Neuronal stem cell (in vitro differentiated cells): Measurements from ENCODE around the gene NPTX1. TPM values are rescaled to one million over a fixed set of nuclear protein-coding genes. Genes with fewer than 3 reads are reported as not detected.

Source experiments
- DNase-seq: peaks from one replicate; pipeline ENCODE4 v3.0.0-alpha.2; 2013; ENCODE audit warnings: low spot score
- H2AFZ ChIP-seq: one replicate; pipeline ENCODE4 v1.6.1; 2013; ENCODE audit warnings: mild to moderate bottlenecking, low read length, inconsistent platforms
- H2AK5ac ChIP-seq: 2 replicates; pipeline ENCODE4 v1.6.1; 2013; ENCODE audit warnings: low read depth, mild to moderate bottlenecking, inconsistent platforms, low read length, moderate library complexity, mixed read lengths
- H2BK120ac ChIP-seq: 2 replicates; pipeline ENCODE4 v1.6.1; 2013; ENCODE audit warnings: low read depth, mild to moderate bottlenecking, inconsistent platforms, low read length, moderate library complexity, mixed read lengths
- H2BK12ac ChIP-seq: one replicate; pipeline ENCODE4 v1.6.1; 2013; ENCODE audit warnings: low read length, inconsistent platforms
- H2BK15ac ChIP-seq: 2 replicates; pipeline ENCODE4 v1.6.1; 2013; ENCODE audit warnings: mild to moderate bottlenecking, low read length, inconsistent platforms, mixed read lengths
- H2BK5ac ChIP-seq: one replicate; pipeline ENCODE4 v1.6.1; 2013; ENCODE audit warnings: inconsistent platforms, mild to moderate bottlenecking, low read length, moderate library complexity
- H3K14ac ChIP-seq: one replicate; pipeline ENCODE4 v1.6.1; 2013; ENCODE audit warnings: low read length, inconsistent platforms
- H3K18ac ChIP-seq: 2 replicates; pipeline ENCODE4 v1.6.1; 2013; ENCODE audit warnings: low read length, inconsistent platforms
- H3K23ac ChIP-seq: 2 replicates; pipeline ENCODE4 v1.6.1; 2013; ENCODE audit warnings: low read depth, mild to moderate bottlenecking, mixed read lengths, low read length, inconsistent platforms; ENCODE audit not compliant: poor library complexity
- H3K27ac ChIP-seq: replicated peaks from 3 replicates; pipeline ENCODE4 v1.5.1; 2013; ENCODE audit warnings: low read length, inconsistent platforms
- H3K27me3 ChIP-seq, 3 experiments: 2 replicates each; pipeline ENCODE4 v1.6.1; 2013; ENCODE audit warnings: low read length in 3 of 3, mild to moderate bottlenecking in 2 of 3, inconsistent platforms in 1 of 3, low read depth in 1 of 3, mixed read lengths in 1 of 3, moderate library complexity in 1 of 3; ENCODE audit not compliant: control insufficient read depth in 3 of 3, insufficient read depth in 3 of 3
- H3K36me3 ChIP-seq, 2 donors: replicated peaks in 1 of 2; 2 replicates each; pipeline ENCODE4 v1.6.1; 2013; ENCODE audit warnings: low read length in 2 of 2; ENCODE audit not compliant: control insufficient read depth in 2 of 2, insufficient read depth in 2 of 2
- H3K4ac ChIP-seq: 2 replicates; pipeline ENCODE4 v1.6.1; 2013; ENCODE audit warnings: inconsistent platforms, mild to moderate bottlenecking, low read length, moderate library complexity
- H3K4me1 ChIP-seq, 2 donors: 1 replicate in 1 of 2; 2 replicates in 1 of 2; pipeline ENCODE4 v1.6.1; 2013; ENCODE audit warnings: low read length in 2 of 2, low read depth in 1 of 2; ENCODE audit not compliant: control insufficient read depth in 2 of 2, insufficient read depth in 1 of 2
- H3K4me2 ChIP-seq: one replicate; pipeline ENCODE4 v1.6.1; 2013; ENCODE audit warnings: mild to moderate bottlenecking, low read length, inconsistent platforms; ENCODE audit not compliant: insufficient read depth, poor library complexity, severe bottlenecking
- H3K4me3 ChIP-seq, 2 donors: 2 replicates each; pipeline ENCODE4 v1.5.1; 2013; ENCODE audit warnings: low read length in 2 of 2, mild to moderate bottlenecking in 2 of 2, inconsistent platforms in 1 of 2, moderate library complexity in 1 of 2
- H3K79me1 ChIP-seq: one replicate; pipeline ENCODE4 v1.6.1; 2013; ENCODE audit warnings: low read depth, mild to moderate bottlenecking, inconsistent platforms, low read length, moderate library complexity
- H3K9ac ChIP-seq: one replicate; pipeline ENCODE4 v1.6.1; 2013; ENCODE audit warnings: mild to moderate bottlenecking, low read depth, low read length, inconsistent platforms; ENCODE audit not compliant: poor library complexity
- H3K9me3 ChIP-seq, 2 donors: replicated peaks in 1 of 2; 2 replicates each; pipeline versions ENCODE3 to v1.6.1; 2013; ENCODE audit warnings: low read length in 2 of 2, mild to moderate bottlenecking in 2 of 2, inconsistent platforms in 1 of 2, low read depth in 1 of 2, mixed read lengths in 1 of 2, moderate library complexity in 1 of 2; ENCODE audit not compliant: control insufficient read depth in 2 of 2, insufficient read depth in 1 of 2
- H4K8ac ChIP-seq: one replicate; pipeline ENCODE4 v1.6.1; 2013; ENCODE audit warnings: low read depth, mild to moderate bottlenecking, inconsistent platforms, low read length, moderate library complexity
- H4K91ac ChIP-seq: one replicate; pipeline ENCODE4 v1.6.1; 2013; ENCODE audit warnings: low read length, low read depth, mild to moderate bottlenecking, inconsistent platforms; ENCODE audit not compliant: poor library complexity
- WGBS, 2 donors: extraction: QIAGEN DNeasy Blood & Tissue Kit; methylation state at CpG; one replicate each; pipeline ENCODE4 v1.1.7; 2013; ENCODE audit warnings: missing lambda C conversion rate in 2 of 2, mixed read lengths in 1 of 2; ENCODE audit not compliant: insufficient read length in 2 of 2, insufficient replicate concordance in 1 of 2; ENCODE audit errors: extremely low coverage in 2 of 2; 5-methylcytosine and 5-hydroxymethylcytosine counted together
- polyA plus RNA-seq, 2 experiments: library from polyadenylated mRNA; stranded (reverse); fragments of 200-250 nt; gene quantifications; one replicate each; pipeline ENCODE4 v1.2.3, GENCODE V29; 2013

The NPTX1 gene
- 0.43 TPM for polyA plus RNA-seq (2013, experiment 1 of 2)
- polyA plus RNA-seq (2013, experiment 2 of 2) = 0.35 TPM

GRCh38 chr17:80475910-80476876 is at the start of gene NPTX1:
Gene NPTX1, minus strand, starts transcription at chr17:80476607. Its CDS starts 161 bp downstream, at chr17:80476446.
- Histone ChIP-seq H3K4ac (no peak within 1 kb of the TSS), H3K27me3 (peaks cover 41 to 98% (median 69%) of the 10 kb centered on the region in 3 experiments), H2AFZ (peak within 1 kb of the TSS; percentile 87), H3K18ac (peak within 1 kb of the TSS; percentile 91), H3K9ac (peak within 1 kb of the TSS; percentile 81), H3K4me2 (peak within 1 kb of the TSS; percentile 77), H3K23ac (peak within 1 kb of the TSS; percentile 89), H2BK120ac (peak within 1 kb of the TSS; percentile 81), H4K91ac (no peak within 1 kb of the TSS), H3K14ac (peak within 1 kb of the TSS; percentile 89), H3K79me1 (peaks cover 4% of the 10 kb centered on the region), H3K36me3 (no peaks in the 10 kb centered on the region), H3K9me3 (peaks cover 0 to 3% of the 10 kb centered on the region in 2 donors), H2BK15ac (peak within 1 kb of the TSS; percentile 81), H2BK12ac (peak within 1 kb of the TSS; percentile 90), H2BK5ac (peak within 1 kb of the TSS; percentile 75), H3K4me1 (peaks cover 15 to 22% of the 10 kb centered on the region in 2 donors), H3K27ac (no peak within 1 kb of the TSS), H4K8ac (peak within 1 kb of the TSS; percentile 82), H2AK5ac (peak within 1 kb of the TSS; percentile 81), H3K4me3 (peak within 1 kb of the TSS; percentile 32 to 75)
- WGBS, 2 donors = no CpG with 5 or more reads among the region's 136 CpGs
- no peak for DNase-seq

- H3K27ac ChIP-seq = no peak overlapping the region
- H3K36me3 ChIP-seq = no peaks in the 10 kb centered on the region
- no peak overlapping the region for H3K9ac ChIP-seq
- no peak overlapping the region for H3K18ac ChIP-seq
- DNase-seq = no peak
- H2BK12ac ChIP-seq = no peak overlapping the region
- H3K27me3 ChIP-seq = peaks cover 0 to 48% (median 0%) of the 10 kb centered on the region in 3 experiments
- H2BK5ac ChIP-seq = no peak overlapping the region
- no peak overlapping the region for H2AFZ ChIP-seq
- H3K4ac ChIP-seq = no peak overlapping the region
- H2BK120ac ChIP-seq = no peak overlapping the region
- peaks cover 0 to 4% of the 10 kb centered on the region in 2 donors for H3K4me1 ChIP-seq
- H3K9me3 ChIP-seq = peaks cover 0 to 3% of the 10 kb centered on the region in 2 donors
- H2BK15ac ChIP-seq = no peak overlapping the region
- no peak overlapping the region for H3K14ac ChIP-seq
- no peak overlapping the region for H3K23ac ChIP-seq
- no peak overlapping the region for H3K4me2 ChIP-seq
- H3K79me1 ChIP-seq = no peaks in the 10 kb centered on the region
- H2AK5ac ChIP-seq = no peak overlapping the region
- no peak overlapping the region for H4K8ac ChIP-seq
- H4K91ac ChIP-seq = no peak overlapping the region
- no CpG with 5 or more reads among the region's 16 CpGs for WGBS, 2 donors
- no peak overlapping the region for H3K4me3 ChIP-seq
Measured at GRCh38 chr17:80523956-80524712, 47.7 kb upstream of the NPTX1 start.

GRCh38 chr17:80523054-80523744 is 46.8 kb upstream of the NPTX1 start:
- H3K23ac ChIP-seq = no peak overlapping the region
- H3K79me1 ChIP-seq = no peaks in the 10 kb centered on the region
- H3K14ac ChIP-seq = peak overlapping the region; percentile 39
- H3K4me3 ChIP-seq = no peak overlapping the region
- peaks cover 0 to 41% (median 0%) of the 10 kb centered on the region in 3 experiments for H3K27me3 ChIP-seq
- H3K27ac ChIP-seq = no peak overlapping the region
- H4K91ac ChIP-seq = no peak overlapping the region
- no peak for DNase-seq
- H4K8ac ChIP-seq = peak overlapping the region; percentile 70
- no peaks in the 10 kb centered on the region for H3K36me3 ChIP-seq
- H2BK120ac ChIP-seq = no peak overlapping the region
- peak overlapping the region; percentile 82 for H2AK5ac ChIP-seq
- no peak overlapping the region for H2BK12ac ChIP-seq
- peaks cover 0 to 3% of the 10 kb centered on the region in 2 donors for H3K9me3 ChIP-seq
- peaks cover 0 to 4% of the 10 kb centered on the region in 2 donors for H3K4me1 ChIP-seq
- H3K18ac ChIP-seq = peak overlapping the region; percentile 52
- H2BK5ac ChIP-seq = no peak overlapping the region
- H3K4ac ChIP-seq = no peak overlapping the region
- H2BK15ac ChIP-seq = no peak overlapping the region
- H3K9ac ChIP-seq = no peak overlapping the region
- H2AFZ ChIP-seq = no peak overlapping the region
- H3K4me2 ChIP-seq = no peak overlapping the region
- no CpG with 5 or more reads among the region's 12 CpGs for WGBS, 2 donors
